HFF-Myc (cell line): ENCODE results near the gene SELENOW.
"Not testable (repeated sequence)": the region's sequence is repeated elsewhere in the genome, so short reads cannot be mapped to it uniquely, and the experiment has no call there.

Source experiments
- DNase-seq: peaks from one replicate; pipeline ENCODE4 v3.0.0-alpha.2; 2011; ENCODE audit warnings: low read depth; ENCODE audit errors: extremely low read depth
- H3K4me3 ChIP-seq: replicated peaks from 2 replicates; pipeline ENCODE4 v1.5.1; 2011; ENCODE audit warnings: low read depth, mild to moderate bottlenecking, control low read depth, low read length
- TF ChIP-seq, protein P1 (sequence below): IDR thresholded peaks from 2 replicates; pipeline ENCODE4 v1.5.1; 2012; ENCODE audit warnings: mild to moderate bottlenecking, low read depth, low read length, control low read depth; ENCODE audit errors: missing control alignments

The SELENOW gene

DNA sequence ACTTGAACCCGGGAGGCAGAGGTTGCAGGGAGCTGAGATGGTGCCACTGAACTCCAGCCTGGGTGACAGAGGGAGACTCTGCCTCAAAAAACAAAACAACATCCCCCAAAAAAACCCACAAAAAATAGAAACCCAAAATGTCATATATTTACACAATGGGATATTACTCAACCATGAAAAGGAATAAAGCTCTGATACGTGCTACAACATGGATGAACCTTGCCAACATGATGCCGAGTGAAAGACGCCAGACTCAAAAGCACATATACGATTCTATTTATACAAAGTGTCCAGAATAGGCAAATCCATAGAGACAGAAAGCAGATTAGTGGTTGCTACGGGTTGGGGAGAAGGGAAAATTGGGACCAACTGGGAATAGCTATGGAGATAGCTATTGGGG is 27.9 kb downstream of the SELENOW start:
- DNase-seq: no peak
- H3K4me3 ChIP-seq: no peak overlapping the region
- TF ChIP-seq, protein P1, sequence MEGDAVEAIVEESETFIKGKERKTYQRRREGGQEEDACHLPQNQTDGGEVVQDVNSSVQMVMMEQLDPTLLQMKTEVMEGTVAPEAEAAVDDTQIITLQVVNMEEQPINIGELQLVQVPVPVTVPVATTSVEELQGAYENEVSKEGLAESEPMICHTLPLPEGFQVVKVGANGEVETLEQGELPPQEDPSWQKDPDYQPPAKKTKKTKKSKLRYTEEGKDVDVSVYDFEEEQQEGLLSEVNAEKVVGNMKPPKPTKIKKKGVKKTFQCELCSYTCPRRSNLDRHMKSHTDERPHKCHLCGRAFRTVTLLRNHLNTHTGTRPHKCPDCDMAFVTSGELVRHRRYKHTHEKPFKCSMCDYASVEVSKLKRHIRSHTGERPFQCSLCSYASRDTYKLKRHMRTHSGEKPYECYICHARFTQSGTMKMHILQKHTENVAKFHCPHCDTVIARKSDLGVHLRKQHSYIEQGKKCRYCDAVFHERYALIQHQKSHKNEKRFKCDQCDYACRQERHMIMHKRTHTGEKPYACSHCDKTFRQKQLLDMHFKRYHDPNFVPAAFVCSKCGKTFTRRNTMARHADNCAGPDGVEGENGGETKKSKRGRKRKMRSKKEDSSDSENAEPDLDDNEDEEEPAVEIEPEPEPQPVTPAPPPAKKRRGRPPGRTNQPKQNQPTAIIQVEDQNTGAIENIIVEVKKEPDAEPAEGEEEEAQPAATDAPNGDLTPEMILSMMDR: no peak

DNA sequence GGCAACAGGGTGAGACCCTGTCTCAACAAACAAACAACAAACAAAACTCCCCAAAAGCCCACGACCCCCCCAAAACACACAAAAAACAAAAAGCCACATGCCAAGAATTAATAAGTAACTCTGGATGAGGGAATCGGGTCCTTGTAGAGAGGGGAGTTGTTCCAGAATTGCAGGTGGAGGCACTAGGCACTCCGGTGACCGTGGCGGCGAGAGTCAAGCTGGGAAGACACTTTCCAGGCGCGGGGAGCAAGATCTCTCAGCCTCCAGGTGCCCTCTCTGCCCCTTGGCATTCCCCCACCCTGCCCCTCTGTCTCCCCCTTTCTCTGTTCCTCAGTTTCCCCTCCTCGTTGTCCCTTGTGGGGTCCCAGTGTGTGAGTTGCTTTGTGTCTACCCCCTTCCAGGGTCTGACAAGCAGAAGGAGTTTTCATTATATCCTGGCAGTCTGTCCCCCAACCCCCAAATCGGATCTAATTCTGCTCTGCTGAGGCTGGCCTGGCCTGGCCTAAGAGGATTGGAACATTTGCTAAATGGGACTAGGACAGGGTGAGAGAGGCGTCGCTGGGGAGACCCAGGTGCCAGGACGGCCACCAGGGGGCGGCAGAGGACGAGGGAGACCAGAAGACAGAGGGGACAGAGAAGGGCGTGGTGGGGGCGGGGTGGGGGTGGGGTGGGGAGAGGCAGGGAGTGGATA is 34.9 kb downstream of the SELENOW start:
- TF ChIP-seq, protein P1: peak; percentile 72
- peak; percentile 12 for DNase-seq
- no peak overlapping the region for H3K4me3 ChIP-seq

DNA sequence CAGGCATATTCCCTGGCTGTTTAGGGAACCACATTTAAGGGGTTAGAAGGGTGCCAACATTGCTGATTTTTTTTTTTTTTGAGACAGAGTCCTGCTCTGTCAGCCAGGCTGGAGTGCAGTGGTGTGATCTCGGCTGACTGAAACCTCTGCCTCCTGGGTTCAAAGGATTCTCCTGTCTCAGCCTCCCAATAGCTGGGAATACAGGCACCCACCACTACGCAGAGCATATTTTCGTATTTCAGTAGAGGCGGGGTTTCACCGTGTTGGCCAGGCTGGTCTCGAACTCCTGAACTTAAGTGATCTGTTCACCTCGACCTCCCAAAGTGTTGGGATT is 35.5 kb downstream of the SELENOW start:
- no peak overlapping the region for H3K4me3 ChIP-seq
- DNase-seq: no peak
- TF ChIP-seq, protein P1: no peak

DNA sequence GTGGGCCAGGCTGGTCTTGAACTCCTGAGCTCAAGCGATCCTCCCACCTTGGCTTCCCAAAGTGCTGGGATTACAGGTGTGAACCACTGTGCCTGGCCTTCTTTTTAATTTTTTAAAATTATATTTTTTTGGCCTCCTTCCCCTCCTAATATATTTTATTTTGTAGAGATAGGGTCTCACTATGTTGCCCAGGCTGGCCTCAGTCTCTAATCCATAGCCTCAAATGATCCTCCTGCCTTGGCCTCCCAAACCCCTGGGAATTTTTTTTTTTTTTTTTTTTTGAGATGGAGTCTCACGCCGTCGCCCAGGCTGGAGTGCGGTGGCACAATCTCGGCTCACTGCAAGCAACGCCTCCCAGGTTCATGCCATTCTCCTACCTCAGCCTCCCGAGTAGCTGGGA is 37.8 kb downstream of the SELENOW start:
- not testable (repeated sequence) for DNase-seq, H3K4me3 ChIP-seq

DNA sequence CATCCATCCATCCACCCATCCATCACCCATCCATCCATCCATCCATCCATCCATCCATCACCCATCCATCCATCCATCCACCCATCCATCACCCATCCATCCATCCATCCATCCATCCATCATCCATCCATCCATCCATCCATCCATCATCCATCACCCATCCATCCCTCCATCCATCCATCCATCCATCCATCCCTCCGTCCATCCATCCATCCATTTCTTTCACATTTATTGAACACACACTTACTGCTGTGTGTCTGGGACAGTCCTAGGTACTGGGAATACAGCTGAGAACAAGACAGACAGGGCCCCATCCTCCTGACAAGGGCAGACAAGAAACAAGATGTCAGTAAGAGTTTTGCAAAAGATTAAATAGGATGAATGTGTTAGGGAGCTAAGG is 39.7 kb downstream of the SELENOW start:
- not testable (repeated sequence) for H3K4me3 ChIP-seq, DNase-seq

DNA sequence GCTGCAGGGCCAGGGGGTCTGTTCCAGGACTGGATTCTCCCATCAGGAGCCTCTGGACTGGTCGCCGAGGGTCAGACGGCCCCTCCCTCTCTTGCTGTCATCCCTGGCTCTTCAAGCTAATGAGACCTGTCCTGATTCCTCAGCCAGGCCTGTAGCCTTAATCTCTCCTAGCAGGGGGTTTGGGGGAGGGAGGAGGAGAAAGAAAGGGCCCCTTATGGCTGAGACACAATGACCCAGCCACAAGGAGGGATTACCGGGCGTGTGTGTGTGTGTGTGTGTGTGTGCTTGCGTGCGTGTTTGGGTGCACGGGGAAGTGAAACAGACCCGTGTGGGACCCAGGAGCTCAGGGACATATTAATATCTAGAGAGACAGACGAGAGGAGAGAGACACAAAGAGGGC is 41.4 kb downstream of the SELENOW start:
- no peak for DNase-seq
- TF ChIP-seq, protein P1: no peak
- no peak overlapping the region for H3K4me3 ChIP-seq

DNA sequence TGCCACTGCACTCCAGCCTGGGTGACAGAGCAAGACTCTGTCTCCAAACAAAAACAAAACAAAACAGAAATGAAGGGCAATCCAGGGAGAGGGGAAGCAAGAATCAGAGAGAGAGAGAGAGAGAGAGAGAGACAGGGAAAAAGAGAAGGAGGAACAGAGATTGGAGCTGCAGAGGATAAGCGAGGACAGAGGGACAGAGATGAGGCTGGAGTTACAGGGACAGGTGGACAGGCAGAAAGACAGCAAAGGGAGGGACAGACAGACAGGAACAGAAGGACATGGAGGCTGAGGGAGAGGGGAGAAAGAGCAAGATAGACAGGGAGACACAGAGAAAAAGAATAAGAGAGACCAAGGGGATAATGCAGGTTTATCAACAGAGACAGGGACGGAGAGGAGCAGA is 41.9 kb downstream of the SELENOW start:
- no peak overlapping the region for H3K4me3 ChIP-seq
- no peak for DNase-seq
- TF ChIP-seq, protein P1: no peak

DNA sequence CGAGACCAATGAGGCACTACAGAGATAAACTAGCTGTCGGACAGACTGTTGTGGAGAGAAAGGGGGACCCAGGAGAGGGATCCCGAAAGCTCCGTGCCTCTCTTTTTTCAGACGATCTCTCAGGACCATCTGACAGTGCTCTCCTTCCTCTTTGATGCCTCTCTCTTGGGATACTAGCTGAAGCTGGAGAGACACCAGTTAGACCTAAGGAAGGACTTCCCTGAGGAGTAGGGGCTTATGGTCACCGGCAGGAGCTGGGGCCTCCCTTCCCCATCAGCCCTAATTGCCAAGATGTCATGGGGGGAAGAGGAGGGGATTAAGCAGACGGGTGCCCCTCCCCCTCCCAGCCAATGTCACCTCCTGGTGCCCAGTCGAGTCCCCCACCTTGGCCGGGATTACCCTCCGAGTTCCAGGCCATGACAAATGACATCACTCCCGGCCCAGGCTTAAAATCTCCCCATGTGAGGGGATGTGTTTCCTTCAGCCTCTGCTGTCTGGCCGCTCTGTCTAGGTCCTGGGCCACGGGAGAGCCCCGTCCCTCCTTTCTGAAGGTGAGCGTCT is 43.0 kb downstream of the SELENOW start, which contains the start of gene CRX:
Gene CRX (plus strand): TSS at position 478 of the 561 bp plus-strand sequence. CDS start 12,507 bp downstream, outside the sequence.
- TF ChIP-seq, protein P1: no peak
- H3K4me3 ChIP-seq: no peak within 1 kb of the TSS
- DNase-seq: no peak
